IMR-90 (cell line): Measurements from ENCODE around the gene UPB1. TPM values are rescaled to one million over a fixed set of nuclear protein-coding genes. Genes with fewer than 3 reads are reported as not detected.
A peak's percentile ranks its signal among the peaks of the same experiment; 100 is the strongest.

ENCODE experiments used
- ATAC-seq: fragments of 200-7000 bp; cut with Tn5 transposase; 2 replicates; pipeline ENCODE4 v1.9.1; 2020; ENCODE audit warnings: low read depth, mild to moderate bottlenecking, moderate library complexity
- BruUV-seq: library from RNA; stranded (reverse); fragments of 400-500 nt; replicated peaks from 2 replicates; lab custom pipeline; 2021; lab: Mats Ljungman, UMichigan
- CTCF ChIA-PET: fragments of 300-600 bp; formaldehyde crosslinking; extraction: SDS; loops from one replicate; lab custom pipeline; 2021; ENCODE audit warnings: antibody characterized with exemption; lab: Yijun Ruan, JAX
- POLR2A ChIA-PET: fragments of 300-600 bp; sonication (Branson Sonifier 250); formaldehyde crosslinking; loops from one replicate; lab custom pipeline; 2022; ENCODE audit warnings: antibody characterized with exemption; ENCODE audit not compliant: unreplicated experiment; lab: Charles Lee
- DNase-seq: peaks from one replicate; pipeline ENCODE4 v3.0.0; 2013
- H2AFZ ChIP-seq: replicated peaks from 2 replicates; pipeline ENCODE3; 2013; ENCODE audit warnings: low read length, mild to moderate bottlenecking; ENCODE audit not compliant: poor library complexity
- H2AK5ac ChIP-seq: 2 replicates; pipeline ENCODE4 v1.6.1; 2013; ENCODE audit warnings: low read depth, low read length, inconsistent platforms
- H2AK9ac ChIP-seq: replicated peaks from 2 replicates; pipeline ENCODE3; 2013; ENCODE audit warnings: mild to moderate bottlenecking, low read depth, low read length, moderate library complexity; ENCODE audit not compliant: poor library complexity
- H2BK120ac ChIP-seq: 2 replicates; pipeline ENCODE4 v1.6.1; 2013; ENCODE audit warnings: low read depth, low read length, inconsistent platforms
- H2BK15ac ChIP-seq: 3 replicates; pipeline ENCODE4 v1.6.1; 2013; ENCODE audit warnings: low read depth, low read length, inconsistent platforms
- H2BK20ac ChIP-seq: 2 replicates; pipeline ENCODE4 v1.6.1; 2013; ENCODE audit warnings: low read depth, mild to moderate bottlenecking, inconsistent platforms, low read length, moderate library complexity
- H2BK5ac ChIP-seq: 2 replicates; pipeline ENCODE4 v1.6.1; 2013; ENCODE audit warnings: mild to moderate bottlenecking, low read depth, low read length, inconsistent platforms; ENCODE audit not compliant: poor library complexity, severe bottlenecking
- H3K14ac ChIP-seq: replicated peaks from 2 replicates; pipeline ENCODE4 v1.6.1; 2013; ENCODE audit warnings: low read depth, low read length, inconsistent platforms
- H3K18ac ChIP-seq: 2 replicates; pipeline ENCODE4 v1.6.1; 2013; ENCODE audit warnings: low read depth, low read length, control low read depth
- H3K23ac ChIP-seq: 2 replicates; pipeline ENCODE4 v1.6.1; 2013; ENCODE audit warnings: low read depth, low read length, inconsistent platforms
- H3K27ac ChIP-seq: 2 replicates; pipeline ENCODE4 v1.5.1; 2013; ENCODE audit warnings: mild to moderate bottlenecking, control low read depth, low read length; ENCODE audit not compliant: insufficient read depth
- H3K27me3 ChIP-seq: 2 replicates; pipeline ENCODE4 v1.6.1; 2013; ENCODE audit warnings: low read length; ENCODE audit not compliant: control insufficient read depth, insufficient read depth
- H3K36me3 ChIP-seq: 2 replicates; pipeline ENCODE4 v1.6.1; 2013; ENCODE audit warnings: low read length, mixed read lengths; ENCODE audit not compliant: control insufficient read depth, insufficient read depth
- H3K4ac ChIP-seq: 2 replicates; pipeline ENCODE4 v1.6.1; 2013; ENCODE audit warnings: low read depth, low read length, inconsistent platforms
- H3K4me1 ChIP-seq: 2 replicates; pipeline ENCODE4 v1.6.1; 2013; ENCODE audit warnings: low read length, mixed read lengths; ENCODE audit not compliant: control insufficient read depth, insufficient read depth
- H3K4me2 ChIP-seq: 2 replicates; pipeline ENCODE4 v1.6.1; 2013; ENCODE audit warnings: low read depth, mild to moderate bottlenecking, control low read depth, low read length, moderate library complexity
- H3K4me3 ChIP-seq: 2 replicates; pipeline ENCODE4 v1.5.1; 2013; ENCODE audit warnings: low read depth, mild to moderate bottlenecking, control low read depth, low read length, moderate library complexity; ENCODE audit not compliant: insufficient read depth
- H3K56ac ChIP-seq: 2 replicates; pipeline ENCODE4 v1.6.1; 2013; ENCODE audit warnings: low read length, inconsistent platforms; ENCODE audit not compliant: insufficient read depth; ENCODE audit errors: extremely low read depth
- H3K79me1 ChIP-seq, 2 experiments: 2 replicates each; pipeline ENCODE4 v1.6.1; 2013; ENCODE audit warnings: low read length in 2 of 2, inconsistent platforms in 1 of 2, low read depth in 1 of 2
- H3K9ac ChIP-seq: 2 replicates; pipeline ENCODE4 v1.6.1; 2013; ENCODE audit warnings: low read depth, low read length, control low read depth
- H3K9me1 ChIP-seq: 2 replicates; pipeline ENCODE4 v1.6.1; 2013; ENCODE audit warnings: low read length, inconsistent platforms; ENCODE audit not compliant: insufficient read depth
- H3K9me3 ChIP-seq: 2 replicates; pipeline ENCODE4 v1.6.1; 2013; ENCODE audit warnings: low read length; ENCODE audit not compliant: control insufficient read depth, insufficient read depth
- H4K20me1 ChIP-seq: 2 replicates; pipeline ENCODE4 v1.6.1; 2013; ENCODE audit warnings: low read length, inconsistent platforms; ENCODE audit not compliant: insufficient read depth
- H4K5ac ChIP-seq: 2 replicates; pipeline ENCODE4 v1.6.1; 2013; ENCODE audit warnings: mild to moderate bottlenecking, low read depth, low read length, control low read depth
- H4K8ac ChIP-seq, 2 experiments: 2 replicates each; pipeline ENCODE4 v1.6.1; 2013; ENCODE audit warnings: low read depth in 2 of 2, low read length in 2 of 2, control low read depth in 1 of 2, inconsistent platforms in 1 of 2
- H4K91ac ChIP-seq: 2 replicates; pipeline ENCODE4 v1.6.1; 2013; ENCODE audit warnings: low read depth, low read length, inconsistent platforms; ENCODE audit not compliant: insufficient read depth
- BHLHE40 ChIP-seq: fragments of 150-350 bp; IDR thresholded peaks from 2 replicates; pipeline ENCODE4 v1.6.1; 2016; ENCODE audit warnings: mild to moderate bottlenecking, low read depth, low read length
- CEBPB ChIP-seq: IDR thresholded peaks from 2 replicates; pipeline ENCODE4 v1.6.1; 2012; ENCODE audit warnings: low read depth, low read length, improper control_type of control experiment
- CHD1 ChIP-seq: IDR thresholded peaks from 2 replicates; pipeline ENCODE4 v1.6.1; 2012; ENCODE audit warnings: low read depth, low read length, improper control_type of control experiment
- CTCF ChIP-seq: conservative IDR thresholded peaks from 2 replicates; pipeline ENCODE4 v1.5.1; 2012; ENCODE audit warnings: mild to moderate bottlenecking, low read depth, low read length, improper control_type of control experiment
- ELK1 ChIP-seq: fragments of 150-350 bp; IDR thresholded peaks from 2 replicates; pipeline ENCODE4 v1.6.1; 2016; ENCODE audit warnings: low read depth, mild to moderate bottlenecking, low read length, moderate library complexity, borderline replicate concordance
- MAFK ChIP-seq: IDR thresholded peaks from 2 replicates; pipeline ENCODE4 v1.6.1; 2012; ENCODE audit warnings: low read depth, low read length, improper control_type of control experiment
- MAZ ChIP-seq: IDR thresholded peaks from 2 replicates; pipeline ENCODE4 v1.6.1; 2012; ENCODE audit warnings: low read depth, mild to moderate bottlenecking, low read length, improper control_type of control experiment, moderate library complexity, borderline replicate concordance
- MXI1 ChIP-seq: IDR thresholded peaks from 2 replicates; pipeline ENCODE4 v1.6.1; 2012; ENCODE audit warnings: low read depth, mild to moderate bottlenecking, low read length, moderate library complexity, borderline replicate concordance
- NFE2L2 ChIP-seq: fragments of 150-350 bp; IDR thresholded peaks from 2 replicates; pipeline ENCODE4 v1.6.1; 2016; ENCODE audit warnings: low read depth, mild to moderate bottlenecking, low read length
- POLR2A ChIP-seq: IDR thresholded peaks from 2 replicates; pipeline ENCODE4 v1.6.1; 2012; ENCODE audit warnings: mild to moderate bottlenecking, low read depth, low read length
- RAD21 ChIP-seq: IDR thresholded peaks from 2 replicates; pipeline ENCODE4 v1.6.1; 2012; ENCODE audit warnings: low read length, improper control_type of control experiment
- RCOR1 ChIP-seq: IDR thresholded peaks from 2 replicates; pipeline ENCODE4 v1.6.1; 2012; ENCODE audit warnings: mild to moderate bottlenecking, low read length, improper control_type of control experiment; ENCODE audit not compliant: insufficient replicate concordance
- RFX5 ChIP-seq: IDR thresholded peaks from 2 replicates; pipeline ENCODE4 v1.8.0; 2012; ENCODE audit warnings: low read depth, mild to moderate bottlenecking, low read length, moderate library complexity
- SMC3 ChIP-seq: fragments of 150-350 bp; IDR thresholded peaks from 2 replicates; pipeline ENCODE4 v1.6.1; 2016; ENCODE audit warnings: low read depth, mild to moderate bottlenecking, antibody characterized with exemption, low read length, moderate library complexity
- USF2 ChIP-seq: fragments of 150-350 bp; IDR thresholded peaks from 2 replicates; pipeline ENCODE4 v1.6.1; 2017; ENCODE audit warnings: mild to moderate bottlenecking, antibody characterized with exemption, low read length, low read depth
- WGBS, 2 experiments: methylation state at CpG; one replicate each; pipeline versions ENCODE4 v1.1.5 to v1.1.7; 2013; ENCODE audit warnings: missing lambda C conversion rate in 2 of 2; ENCODE audit not compliant: insufficient read length in 1 of 2; ENCODE audit errors: extremely low coverage in 2 of 2; 5-methylcytosine and 5-hydroxymethylcytosine counted together
- dilution Hi-C: fragments of 300-500 bp; cut with HindIII; formaldehyde crosslinking; loops from one replicate; pipeline ENCODE4 v1.14.3; 2018; ENCODE audit warnings: low sequenced_read_pairs; ENCODE audit not compliant: unreplicated experiment
- in situ Hi-C: fragments of 300-500 bp; cut with MboI; formaldehyde crosslinking; loops from 3 replicates; pipeline ENCODE4 v1.14.3; 2019; ENCODE audit warnings: low sequenced_read_pairs, inconsistent platforms, mixed read lengths
- intact Hi-C: fragments of 100-400 bp; cut with micrococcal nuclease; formaldehyde crosslinking; loops from 2 replicates; pipeline ENCODE4 v1.10.0; 2022
- polyA plus RNA-seq, 3 experiments: library from polyadenylated mRNA; depleted of rRNA; stranded (reverse); fragments of >200 nt; gene quantifications; 2 replicates each; pipeline ENCODE4 v1.2.3, GENCODE V29; 2012; ENCODE audit warnings: low replicate concordance in 1 of 3
- total RNA-seq: library from RNA; depleted of rRNA; stranded (reverse); fragments of >200 nt; gene quantifications from 2 replicates; pipeline ENCODE4 v1.2.3, GENCODE V29; 2012

The UPB1 gene
- total and polyA plus RNA-seq, 2 of the 4 experiments (the other 2 are of a cell fraction), result under 0.01 to 0.02 TPM

- no peak overlapping the region for H3K27ac ChIP-seq
- ATAC-seq, result no peak
- no peak overlapping the region for H3K56ac ChIP-seq
- intact Hi-C loops (no loop called here), in situ Hi-C loops (no loop called here), dilution Hi-C loops (no loop called here)
- no peak overlapping the region for H2AK9ac ChIP-seq
- H3K23ac ChIP-seq, result no peak overlapping the region
- peak overlapping the region; percentile 65 for H2AFZ ChIP-seq
- H4K20me1 ChIP-seq, result no peaks in the 10 kb centered on the region
- no peaks in the 10 kb centered on the region for H3K9me3 ChIP-seq
- H3K4me3 ChIP-seq, result no peak overlapping the region
- no TSS peak for BruUV-seq
- ChIA-PET CTCF (interaction anchor here (1.2 kb wide), 1 partner anchor 10 kb away, joined by 3 read pairs; no protein-coding TSS in a partner anchor), POLR2A (no interaction called here)
- H4K8ac ChIP-seq, result no peak overlapping the region
- H2BK15ac ChIP-seq, result no peak overlapping the region
- no peak overlapping the region for H2BK20ac ChIP-seq
- H3K9me1 ChIP-seq, result 0 out of 2 replicates have a peak, but pooled peaks cover 3% of the 10 kb centered on the region
- H3K79me1 ChIP-seq, result no peaks in the 10 kb centered on the region
- H3K27me3 ChIP-seq, result peaks cover 7% of the 10 kb centered on the region
- no peak overlapping the region for H4K5ac ChIP-seq
- 0 out of 2 replicates have a peak overlapping the region, but pooled peaks have one; percentile 5 for H2AK5ac ChIP-seq
- H3K4ac ChIP-seq, result no peak overlapping the region
- no peak overlapping the region for H3K9ac ChIP-seq
- no peak overlapping the region for H2BK120ac ChIP-seq
- no peak overlapping the region for H2BK5ac ChIP-seq
- H3K4me2 ChIP-seq, result no peak overlapping the region
- 63% methylated on average over 7 of the region's 11 CpGs; no CpG with 5 or more reads in 1 of the 2 experiments for WGBS, 2 experiments
- H3K4me1 ChIP-seq, result peaks cover 6% of the 10 kb centered on the region
- no peaks in the 10 kb centered on the region for H3K36me3 ChIP-seq
- H3K18ac ChIP-seq, result no peak overlapping the region
- no peak overlapping the region for H4K91ac ChIP-seq
- no peak overlapping the region for H3K14ac ChIP-seq
- DNase-seq, result no peak
- no peak for TF ChIP-seq MAZ
- TF ChIP-seq BHLHE40, result no peak
- no peak for TF ChIP-seq CEBPB
- no peak for TF ChIP-seq RCOR1
- no peak for TF ChIP-seq POLR2A
- TF ChIP-seq RAD21, result no peak
- no peak for TF ChIP-seq MXI1
- no peak for TF ChIP-seq ELK1
- no peak for TF ChIP-seq RFX5
- TF ChIP-seq SMC3, result no peak
- no peak for TF ChIP-seq USF2
- no peak for TF ChIP-seq MAFK
- no peak for TF ChIP-seq NFE2L2
- TF ChIP-seq CHD1, result no peak
- TF ChIP-seq CTCF, result no peak
Measured at GRCh38 chr22:24445481-24446259, 49.5 kb upstream of the UPB1 start.
